GM23248 (cell line): ENCODE results near the gene SH3RF2.

Source experiments
- EZH2 ChIP-seq: fragments of 200-600 bp; sonication (generic); IDR thresholded peaks from 2 replicates; pipeline ENCODE4 v1.6.1; 2018; ENCODE audit warnings: antibody characterized with exemption, mild to moderate bottlenecking; ENCODE audit not compliant: insufficient read depth, poor library complexity, severe bottlenecking
- EZH2phosphoT487 ChIP-seq: fragments of 200-600 bp; sonication (generic); IDR thresholded peaks from 2 replicates; pipeline ENCODE4 v1.6.1; 2018; ENCODE audit warnings: antibody characterized with exemption, moderate library complexity, mild to moderate bottlenecking, low read depth; ENCODE audit not compliant: insufficient read depth

- TF ChIP-seq EZH2: no peak
- no peak for TF ChIP-seq EZH2phosphoT487
Measured at GRCh38 chr5:145982572-145983318, 46.4 kb downstream of the SH3RF2 start.
